ENCODE results near the gene KRTAP10-1.
A peak's percentile ranks its signal among the peaks of the same experiment; 100 is the strongest.

The KRTAP10-1 gene

DNA sequence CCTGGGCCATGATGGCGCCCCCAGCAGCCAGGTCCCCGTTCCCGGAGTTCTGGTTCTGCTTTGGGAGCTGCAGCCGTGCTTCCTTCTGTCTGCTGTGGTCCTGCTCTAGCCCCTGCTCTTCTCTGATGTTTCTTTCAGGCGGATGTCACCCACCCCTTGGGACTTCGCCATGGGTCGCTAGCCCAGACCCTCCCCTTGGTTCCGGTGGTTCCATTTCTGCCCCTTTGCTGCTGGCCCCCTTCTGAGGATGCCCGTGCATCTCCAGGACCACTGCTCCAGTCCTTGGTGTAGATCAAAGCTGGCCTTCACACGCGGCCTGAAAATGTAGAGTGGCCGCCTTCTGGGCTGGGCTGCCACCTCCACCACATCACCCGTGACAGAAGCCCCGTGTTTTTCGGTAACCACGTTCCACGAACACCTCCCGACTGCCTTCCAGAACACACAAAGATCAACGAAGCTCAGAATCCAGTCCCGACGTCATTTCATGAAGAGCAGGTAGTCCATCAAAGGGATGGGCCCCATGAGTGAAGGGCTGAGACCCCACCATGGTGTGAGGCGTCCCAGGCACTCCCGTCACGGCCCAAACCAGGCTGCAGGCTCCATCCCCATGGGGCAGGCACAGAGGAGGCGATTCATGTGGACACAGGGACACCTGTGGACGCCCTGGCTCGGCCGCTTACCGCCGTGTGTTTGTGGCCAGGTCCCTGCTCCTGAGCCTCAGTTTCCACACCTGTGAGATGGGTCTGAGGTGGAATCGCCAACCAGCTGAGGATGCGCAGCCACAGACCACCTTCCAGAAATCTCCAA, 24.4 kb downstream of the KRTAP10-1 start:
- DNase-seq (ENCODE audit: low read depth in 2 of 2): no peak

DNA sequence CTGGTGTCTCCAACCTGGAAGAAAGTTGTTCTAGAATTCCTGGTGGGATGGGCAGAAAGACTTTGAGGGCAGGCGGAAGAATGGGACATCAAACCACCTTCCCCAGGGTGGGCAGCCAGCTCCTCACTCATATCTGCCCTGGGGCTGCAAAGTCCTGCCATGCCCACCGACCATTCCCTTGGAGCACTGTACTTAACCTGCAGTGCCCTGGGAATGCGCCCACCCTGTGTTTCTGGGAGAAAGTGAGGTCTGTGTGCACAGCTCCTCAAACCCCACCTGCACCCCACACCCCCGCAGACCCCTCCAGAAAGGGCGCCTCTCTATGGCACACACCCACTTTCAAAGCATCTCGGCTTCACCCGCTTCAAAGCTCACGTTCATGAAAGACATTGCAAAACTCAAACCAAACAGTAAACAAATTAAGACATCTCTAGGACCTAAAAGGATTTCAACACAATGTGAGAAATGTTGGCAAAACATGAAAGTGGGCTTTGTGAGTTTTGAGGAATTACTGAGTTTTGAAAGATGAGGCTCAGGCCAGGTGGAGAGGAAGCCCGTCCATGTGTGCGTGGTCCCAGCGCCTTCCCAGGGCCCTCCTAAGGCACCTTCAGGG, 25.1 kb downstream of the KRTAP10-1 start:
- DNase-seq (ENCODE audit: low read depth in 2 of 2): no peak

GRCh38 chr21:44514218-44514520, 25.8 kb downstream of the KRTAP10-1 start:
- DNase-seq (ENCODE audit: low read depth in 2 of 2): no peak

GRCh38 chr21:44513389-44514217, 26.4 kb downstream of the KRTAP10-1 start:
- DNase-seq (ENCODE audit: low read depth in 2 of 2): no peak

DNA sequence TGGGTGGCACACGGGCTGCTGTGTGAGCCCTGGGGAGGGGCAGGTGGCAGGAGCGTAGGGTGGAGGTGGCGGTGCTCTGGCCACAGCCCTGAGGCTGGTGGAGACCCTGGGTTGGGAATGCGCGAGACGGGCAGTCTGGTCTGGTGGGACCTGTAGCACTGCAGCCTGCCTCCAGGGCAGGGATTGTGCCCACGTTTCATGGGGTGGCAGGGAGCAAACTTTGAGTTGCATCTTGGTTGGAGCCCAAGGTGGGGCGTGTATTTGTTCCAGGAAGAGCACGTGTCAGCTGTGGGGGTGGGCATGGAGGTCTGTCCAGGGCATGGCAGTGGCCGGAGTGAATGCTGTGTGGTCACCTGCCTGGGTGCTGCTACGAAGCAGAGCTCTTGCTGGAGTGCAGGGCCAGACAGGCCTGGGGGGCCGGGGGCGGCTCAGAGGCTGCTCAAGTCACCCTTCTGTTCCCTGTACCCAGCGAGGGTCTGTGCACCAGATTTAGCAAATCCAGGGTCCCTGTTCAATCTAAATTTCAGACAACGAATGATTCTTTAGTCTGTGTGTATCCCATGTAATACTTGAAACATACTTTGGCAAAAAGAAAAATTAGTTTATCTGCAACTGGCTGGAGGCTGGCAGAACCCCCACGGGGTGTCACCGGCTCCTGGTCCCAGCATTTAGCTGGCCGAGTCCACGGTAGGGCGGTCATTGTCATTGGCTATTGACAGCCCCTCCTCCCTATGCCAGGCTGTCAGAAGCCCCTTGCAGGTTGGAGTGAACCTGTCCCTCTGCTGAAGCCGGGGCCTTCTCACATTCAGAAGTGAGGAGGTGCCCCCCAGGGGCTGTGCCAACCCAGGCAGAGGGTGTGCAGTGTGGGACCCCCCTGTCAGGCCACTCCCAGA, 27.3 kb downstream of the KRTAP10-1 start:
- DNase-seq (ENCODE audit: low read depth in 2 of 2): no peak

GRCh38 chr21:44511938-44512275, 28.1 kb downstream of the KRTAP10-1 start:
- no peak for DNase-seq (ENCODE audit: low read depth in 2 of 2)

DNA sequence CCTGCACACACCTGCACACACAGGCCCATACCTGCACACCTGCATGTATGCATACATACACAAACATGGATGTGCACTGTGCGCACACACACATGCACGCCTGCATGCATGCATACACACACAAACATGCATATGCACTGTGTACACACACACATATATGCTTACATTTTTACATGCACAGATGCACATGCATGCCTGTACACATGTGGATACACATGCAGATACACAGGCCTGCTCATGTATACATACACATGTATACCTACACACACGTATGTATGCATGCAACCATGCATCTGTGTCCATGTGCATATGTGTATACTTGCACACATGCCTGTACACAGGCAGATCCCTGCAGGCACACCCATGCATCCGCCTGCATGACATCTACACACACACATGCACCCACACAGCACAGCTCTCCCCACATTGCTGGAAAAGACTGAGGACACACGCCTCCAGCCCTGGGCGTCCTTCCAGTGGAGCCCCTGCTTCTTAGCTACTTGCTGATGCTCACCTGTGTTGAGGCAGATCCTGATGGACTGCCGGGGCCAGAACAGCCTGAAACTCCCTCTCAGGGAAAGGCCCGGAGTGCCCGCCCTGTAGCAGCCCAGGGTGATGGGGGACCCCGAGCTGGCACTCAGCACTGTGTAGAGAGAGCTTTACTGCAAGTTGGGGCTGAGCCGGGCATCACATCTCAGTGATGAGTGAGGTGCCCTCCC, 28.6 kb downstream of the KRTAP10-1 start:
- no peak for DNase-seq (ENCODE audit: low read depth in 2 of 2)

DNA sequence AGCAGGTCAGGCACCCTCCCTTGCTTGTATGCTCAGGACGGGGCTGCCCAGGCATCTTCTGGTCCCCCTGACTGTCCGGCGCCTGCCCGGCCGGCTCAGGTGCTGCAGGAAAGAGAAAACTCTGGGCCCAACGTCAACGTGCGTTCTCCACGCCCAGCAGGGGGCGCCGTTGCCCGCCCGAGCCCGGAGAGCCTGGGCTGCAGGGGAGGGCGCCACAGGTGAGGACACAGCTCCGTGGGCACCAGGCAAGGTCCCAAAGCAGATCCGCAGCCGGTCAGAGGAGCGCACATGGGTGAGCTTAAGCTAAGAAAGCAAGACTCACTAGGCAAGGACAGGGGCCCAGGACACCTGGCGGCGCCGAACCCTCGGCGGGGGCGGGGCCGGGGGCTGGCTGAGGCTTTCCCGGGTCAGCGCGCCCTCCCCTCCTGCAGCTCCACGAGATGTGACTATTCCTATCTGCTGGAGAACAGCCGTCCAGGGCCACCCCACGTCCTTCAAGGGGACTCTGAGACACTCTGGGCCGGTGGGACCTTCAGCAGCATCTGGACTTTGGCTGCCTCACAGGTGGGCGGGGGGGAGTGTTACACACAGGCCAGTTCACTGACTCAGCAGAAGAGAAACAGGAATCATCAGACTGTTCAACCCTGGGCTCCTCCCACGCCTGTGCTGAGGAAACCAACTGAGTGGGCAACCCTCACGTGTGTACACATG, 29.3 kb downstream of the KRTAP10-1 start:
- DNase-seq (ENCODE audit: low read depth in 2 of 2): peak; percentile 54

DNA sequence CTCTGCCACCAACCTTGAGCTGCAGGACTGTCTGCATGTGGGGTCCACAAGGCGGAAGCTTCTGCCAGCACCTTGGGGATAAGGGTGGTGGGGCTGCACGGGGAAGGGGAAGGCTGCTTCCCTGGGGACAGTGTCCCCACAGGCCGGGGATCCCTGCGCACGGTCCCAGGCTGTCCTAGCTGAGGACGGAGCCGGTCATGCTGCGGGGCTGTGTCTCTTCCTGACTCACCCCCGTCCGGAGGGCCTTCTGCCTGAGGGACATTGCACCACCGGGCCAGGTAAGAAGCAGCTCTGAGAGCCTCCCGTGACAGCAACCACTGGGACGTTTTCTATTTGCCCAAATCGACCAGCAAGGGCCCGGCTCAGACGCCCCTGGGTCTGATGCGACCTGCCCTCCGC, 29.9 kb downstream of the KRTAP10-1 start:
- DNase-seq (ENCODE audit: low read depth in 2 of 2): no peak

DNA sequence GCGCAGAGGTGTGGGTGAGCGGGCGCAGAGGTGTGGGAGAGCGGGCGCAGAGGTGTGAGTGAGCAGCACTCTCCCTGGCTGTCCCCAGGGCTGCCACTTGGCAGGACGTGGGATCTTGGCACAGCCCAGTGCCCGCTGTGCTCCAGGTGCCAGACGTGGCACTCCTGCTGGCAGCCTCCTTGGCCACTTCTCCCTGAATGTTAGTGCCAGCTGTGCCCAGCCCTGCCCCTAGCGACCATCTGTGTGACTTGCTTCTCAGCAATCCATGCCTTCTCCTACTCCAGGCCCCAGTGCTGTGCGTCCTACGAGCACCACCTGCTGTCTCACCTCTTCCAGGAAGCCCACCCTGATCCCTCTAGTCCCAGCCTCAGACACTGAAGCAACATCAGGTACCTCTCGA, 30.5 kb downstream of the KRTAP10-1 start:
- no peak for DNase-seq (ENCODE audit: low read depth in 2 of 2)

DNA sequence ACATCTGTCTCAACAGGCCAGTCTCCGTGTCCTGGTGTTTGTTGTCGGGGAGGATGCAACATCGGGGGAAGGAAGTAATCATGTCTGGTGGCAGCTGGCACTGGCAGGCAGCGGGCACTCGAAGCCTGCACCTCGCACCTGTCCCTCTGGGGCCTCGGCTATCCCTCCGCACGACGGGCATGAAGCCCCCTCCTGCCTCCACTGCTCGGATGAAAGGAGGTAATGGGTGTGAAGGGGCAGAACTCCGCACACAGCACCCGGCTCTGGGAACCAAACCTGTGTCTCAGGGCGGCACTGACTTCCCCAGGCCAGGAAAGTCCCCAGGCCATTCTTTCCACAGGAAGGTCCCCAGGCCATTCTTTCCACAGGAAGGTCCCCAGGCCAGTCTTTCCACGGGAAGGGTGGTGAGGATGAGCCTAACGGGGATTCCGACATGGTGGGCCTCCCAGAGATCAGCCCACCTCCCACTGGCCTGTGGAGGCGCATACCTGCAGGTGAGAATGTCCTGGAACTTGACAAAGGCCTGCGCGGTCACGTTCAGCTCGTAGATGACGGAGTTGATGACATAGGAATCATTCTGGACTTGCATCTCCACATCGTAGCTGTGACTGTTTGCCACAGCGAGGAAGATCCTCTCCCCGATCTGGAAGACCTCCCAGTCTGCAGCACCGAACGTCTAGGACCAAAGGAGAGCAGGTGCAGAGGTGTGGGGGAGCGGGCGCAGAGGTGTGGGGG, 31.1 kb downstream of the KRTAP10-1 start:
- DNase-seq (ENCODE audit: low read depth in 2 of 2): no peak

GRCh38 chr21:44508426-44508710, 31.6 kb downstream of the KRTAP10-1 start:
- no peak for DNase-seq (ENCODE audit: low read depth in 2 of 2)

- no peak for DNase-seq (ENCODE audit: low read depth in 2 of 2)
Measured at GRCh38 chr21:44507673-44508425, 32.1 kb downstream of the KRTAP10-1 start.

DNA sequence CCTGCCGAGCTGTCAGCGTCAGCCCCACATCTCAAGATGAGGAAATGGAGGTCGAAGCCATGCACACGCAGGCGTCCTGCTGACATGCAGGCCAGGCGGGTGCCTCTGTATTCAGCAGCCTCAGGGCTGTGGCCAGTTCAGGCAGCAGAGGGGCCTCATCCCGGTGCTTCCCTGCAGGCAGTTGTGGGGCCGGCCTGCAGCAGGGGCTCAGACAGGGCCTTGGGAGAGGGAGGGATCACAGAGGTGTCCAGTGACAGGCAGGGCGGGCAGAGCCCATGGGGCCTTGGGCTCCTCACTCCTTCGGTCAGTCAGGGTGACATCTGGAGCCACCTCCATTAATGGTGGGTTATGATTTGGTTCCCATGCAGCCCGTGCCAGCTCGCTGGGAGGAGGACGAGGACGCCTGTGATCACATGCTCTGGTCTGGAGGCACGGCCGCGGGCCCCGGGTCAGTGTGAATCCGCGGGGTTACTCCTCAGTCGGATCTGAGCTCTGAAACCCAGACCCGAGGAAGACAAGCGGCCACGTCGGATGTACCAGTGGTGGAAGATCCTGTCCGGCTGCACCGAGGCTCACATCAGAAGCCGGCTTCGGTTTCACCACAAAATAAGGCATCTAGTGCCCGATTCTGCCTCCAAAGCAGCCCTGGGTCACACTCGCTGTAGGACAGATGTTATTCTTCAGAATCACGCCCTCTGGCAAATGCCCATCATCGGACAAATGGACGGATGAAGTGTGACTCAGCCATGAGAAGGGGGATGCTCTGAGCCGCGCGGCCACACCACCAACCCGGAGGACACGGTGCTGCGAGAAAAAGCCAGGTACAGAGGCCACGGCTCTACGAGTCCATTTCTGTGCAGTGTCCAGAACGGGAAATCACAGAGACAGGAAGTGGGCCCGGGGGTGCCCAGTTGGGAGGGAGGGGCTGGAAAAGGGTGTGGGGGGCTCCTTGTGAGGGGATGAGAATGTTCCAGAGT, 33.4 kb downstream of the KRTAP10-1 start:
- DNase-seq (ENCODE audit: low read depth in 2 of 2): no peak

GRCh38 chr21:44505673-44506278, 34.2 kb downstream of the KRTAP10-1 start:
- DNase-seq (ENCODE audit: low read depth in 2 of 2): no peak

- no peak for DNase-seq (ENCODE audit: low read depth in 2 of 2)
Measured at GRCh38 chr21:44503901-44504399, 36.0 kb downstream of the KRTAP10-1 start.
